Muscle of leg (tissue), 11 donors: ENCODE measurements around the gene CD59. TPM values are rescaled to one million over a fixed set of nuclear protein-coding genes. Genes with fewer than 3 reads are reported as not detected.
A peak's percentile ranks its signal among the peaks of the same experiment; 100 is the strongest.
"Not testable (repeated sequence)": the region's sequence is repeated elsewhere in the genome, so short reads cannot be mapped to it uniquely, and the experiment has no call there.

Experiments used
- DNase-seq: peaks from one replicate; pipeline ENCODE4 v3.0.0; 2013
- H3K27ac ChIP-seq: one replicate; pipeline ENCODE4 v1.5.1; 2013; ENCODE audit warnings: mild to moderate bottlenecking, low read length, control low read depth
- H3K27me3 ChIP-seq: one replicate; pipeline ENCODE4 v1.6.1; 2013; ENCODE audit warnings: low read length; ENCODE audit not compliant: control insufficient read depth, insufficient read depth
- H3K36me3 ChIP-seq: one replicate; pipeline ENCODE4 v1.6.1; 2013; ENCODE audit warnings: low read length; ENCODE audit not compliant: control insufficient read depth, insufficient read depth
- H3K4me1 ChIP-seq: one replicate; pipeline ENCODE4 v1.6.1; 2013; ENCODE audit warnings: low read length; ENCODE audit not compliant: control insufficient read depth, insufficient read depth
- H3K4me3 ChIP-seq: one replicate; pipeline ENCODE4 v1.5.1; 2013; ENCODE audit warnings: low read length, control low read depth
- H3K9me3 ChIP-seq: replicated peaks from 2 replicates; pipeline ENCODE4 v1.6.1; 2013; ENCODE audit warnings: low read depth, low read length; ENCODE audit not compliant: control insufficient read depth
- WGBS: methylation state at CpG from one replicate; pipeline ENCODE4 v1.1.5; 2013; ENCODE audit warnings: missing lambda C conversion rate; ENCODE audit not compliant: insufficient coverage; 5-methylcytosine and 5-hydroxymethylcytosine counted together
- polyA plus RNA-seq, 8 donors: library from polyadenylated mRNA; unstranded; fragments of 120-200 nt; gene quantifications; one replicate each; pipeline versions ENCODE4 v1.2.1 to v1.2.3, GENCODE V29; 2013; ENCODE audit warnings: inconsistent platforms in 1 of 8, low replicate concordance in 1 of 8; ENCODE audit not compliant: insufficient read length in 8 of 8, insufficient read depth in 1 of 8
- total RNA-seq: library from RNA; stranded (reverse); fragments of 120-200 nt; gene quantifications from one replicate; pipeline ENCODE4 v1.2.4, GENCODE V29; 2013

Gene CD59
- total and polyA plus RNA-seq, 9 donors: 86.6 to 149 (median 107) TPM

DNA sequence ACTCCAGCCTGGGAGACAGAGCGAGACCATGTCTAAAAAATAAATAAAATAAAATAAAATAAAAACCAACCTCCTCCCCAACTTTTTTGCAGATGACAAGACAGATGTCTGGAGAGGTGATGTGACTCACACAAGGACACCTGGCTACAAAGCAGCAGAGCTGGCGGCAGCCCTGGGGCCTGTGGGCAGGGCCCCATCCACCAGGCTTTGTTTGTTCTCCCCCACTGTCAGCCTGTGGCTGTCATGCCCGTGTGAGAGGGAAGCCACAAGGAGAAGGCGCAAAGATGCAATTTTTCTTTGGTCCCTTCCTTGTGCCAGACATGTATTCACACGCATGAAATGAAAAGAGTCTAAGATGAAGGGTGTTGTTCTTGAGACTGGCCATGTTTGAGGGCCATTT is 16.6 kb downstream of the CD59 start:
- Histone ChIP-seq H3K27me3 (no peaks in the 10 kb centered on the region), H3K4me3 (no peak overlapping the region), H3K4me1 (peaks cover 46% of the 10 kb centered on the region), H3K9me3 (no peaks in the 10 kb centered on the region), H3K36me3 (peaks cover 48% of the 10 kb centered on the region), H3K27ac (no peak overlapping the region)
- DNase-seq: no peak
- WGBS: 83% methylated on average over 3 of the region's 5 CpGs

DNA sequence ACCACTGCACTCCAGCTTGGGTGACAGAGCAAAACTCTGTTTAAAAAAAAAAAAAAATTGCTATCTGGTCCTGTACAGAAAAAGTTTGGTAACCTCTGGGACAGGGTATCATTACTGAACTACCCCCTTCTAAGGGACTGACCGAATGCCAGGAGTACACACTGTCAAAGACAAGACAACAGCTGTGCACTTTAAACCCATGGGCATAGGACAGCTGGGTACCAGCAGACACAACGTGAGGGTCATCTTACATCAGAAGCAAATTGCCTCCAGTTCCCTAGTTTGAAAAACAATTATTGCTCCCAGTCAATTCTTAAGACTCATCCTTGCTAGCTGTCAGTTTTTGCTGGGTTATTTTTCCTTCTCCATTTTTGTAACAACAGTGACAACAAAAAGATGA is 17.8 kb downstream of the CD59 start:
- 60% methylated on average over 1 of the region's 2 CpGs for WGBS
- Histone ChIP-seq H3K36me3 (peaks cover 53% of the 10 kb centered on the region), H3K9me3 (no peaks in the 10 kb centered on the region), H3K27ac (peak overlapping the region; percentile 32), H3K4me3 (no peak overlapping the region), H3K27me3 (no peaks in the 10 kb centered on the region), H3K4me1 (peaks cover 35% of the 10 kb centered on the region)
- DNase-seq: peak; percentile 63

DNA sequence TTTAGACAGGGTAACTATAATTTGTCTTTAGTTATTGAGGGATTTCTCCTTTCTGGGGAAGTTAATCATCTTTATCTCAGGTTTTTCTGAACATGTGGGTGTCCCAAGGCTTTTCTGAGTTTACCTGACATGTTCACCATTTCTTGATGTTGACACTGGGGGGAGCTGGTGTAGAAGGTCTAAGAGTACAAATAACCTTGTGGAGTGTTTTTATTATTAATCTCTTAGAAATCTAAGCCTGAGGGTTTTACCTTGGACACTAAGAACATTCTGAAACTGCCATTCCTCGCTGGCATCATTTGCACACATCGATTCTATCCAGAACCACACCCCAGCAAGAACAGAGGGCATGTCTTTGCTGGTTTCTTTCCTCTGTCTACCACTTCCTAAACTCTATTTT is 20.0 kb downstream of the CD59 start:
- no peaks in the 10 kb centered on the region for H3K9me3 ChIP-seq
- DNase-seq: no peak
- H3K27ac ChIP-seq: no peak overlapping the region
- WGBS: no CpG with 5 or more reads among the region's 2 CpGs
- H3K27me3 ChIP-seq: no peaks in the 10 kb centered on the region
- H3K36me3 ChIP-seq: peaks cover 54% of the 10 kb centered on the region
- no peak overlapping the region for H3K4me3 ChIP-seq
- H3K4me1 ChIP-seq: peaks cover 15% of the 10 kb centered on the region

DNA sequence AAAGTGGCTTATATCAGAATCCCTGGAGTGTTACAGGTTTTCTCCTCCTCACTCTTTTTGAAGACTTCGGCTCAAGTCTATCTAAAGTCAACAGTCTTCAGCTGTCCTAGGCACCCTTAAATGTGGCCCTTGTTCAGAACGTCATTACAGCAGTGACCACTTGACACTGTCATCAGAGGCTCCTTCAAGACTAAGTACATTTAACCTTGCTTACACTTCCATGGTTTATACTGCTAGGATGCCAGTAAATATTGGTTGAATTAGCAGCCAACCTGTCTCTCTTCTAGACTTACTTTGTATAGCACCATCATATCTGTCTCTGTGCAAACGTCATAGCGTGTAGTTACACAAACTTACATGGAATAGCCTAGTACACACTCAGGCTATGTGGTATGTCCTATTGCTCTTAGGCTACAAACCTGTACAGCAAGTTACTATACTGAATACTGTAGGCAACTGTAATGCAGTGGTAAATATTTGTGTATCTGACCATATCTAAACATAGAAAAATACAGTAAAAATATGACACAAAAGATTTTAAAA is 22.3 kb downstream of the CD59 start:
- peaks cover under 1% of the 10 kb centered on the region for H3K4me1 ChIP-seq
- no peak for DNase-seq
- H3K27ac ChIP-seq: no peak overlapping the region
- no CpG with 5 or more reads among the region's 4 CpGs for WGBS
- peaks cover 50% of the 10 kb centered on the region for H3K36me3 ChIP-seq
- no peaks in the 10 kb centered on the region for H3K27me3 ChIP-seq
- H3K4me3 ChIP-seq: no peak overlapping the region
- H3K9me3 ChIP-seq: no peaks in the 10 kb centered on the region

DNA sequence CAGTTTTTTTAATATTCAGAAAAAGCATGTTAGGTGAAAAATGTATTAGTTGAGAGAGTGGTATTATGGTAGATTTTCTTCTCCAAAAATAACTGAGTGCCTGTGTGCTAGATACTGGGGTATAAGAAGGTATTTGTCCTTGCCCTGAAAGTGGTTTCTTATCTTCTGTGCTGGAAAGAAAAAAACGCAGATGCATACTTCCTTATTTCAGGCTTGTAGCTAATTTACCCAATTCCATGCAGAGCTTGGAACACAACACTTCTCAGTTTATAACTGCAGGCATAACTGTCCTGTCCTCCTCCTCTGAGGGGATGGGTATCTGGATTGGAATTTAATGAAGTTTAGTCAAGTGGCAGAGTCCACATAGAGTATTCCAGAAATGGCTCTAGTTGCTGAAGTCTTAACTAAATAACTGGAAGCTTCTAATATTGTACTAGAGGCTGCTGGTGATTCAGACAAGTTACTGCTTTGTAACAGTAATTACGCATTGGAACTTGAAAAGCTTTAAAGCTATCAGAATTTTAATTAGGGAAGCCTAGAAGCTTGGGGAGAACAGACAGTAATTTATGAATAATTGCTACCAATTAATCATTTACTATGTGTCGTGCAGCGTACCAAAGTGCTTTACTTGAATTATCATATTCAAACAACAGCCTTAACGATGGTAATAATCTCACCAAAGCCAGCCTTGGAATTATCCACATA is 22.9 kb downstream of the CD59 start:
- H3K36me3 ChIP-seq: peaks cover 48% of the 10 kb centered on the region
- no peak overlapping the region for H3K4me3 ChIP-seq
- no peak overlapping the region for H3K27ac ChIP-seq
- H3K27me3 ChIP-seq: no peaks in the 10 kb centered on the region
- DNase-seq: no peak
- no peaks in the 10 kb centered on the region for H3K9me3 ChIP-seq
- no peaks in the 10 kb centered on the region for H3K4me1 ChIP-seq
- 83% methylated on average over 1 of the region's 5 CpGs for WGBS

DNA sequence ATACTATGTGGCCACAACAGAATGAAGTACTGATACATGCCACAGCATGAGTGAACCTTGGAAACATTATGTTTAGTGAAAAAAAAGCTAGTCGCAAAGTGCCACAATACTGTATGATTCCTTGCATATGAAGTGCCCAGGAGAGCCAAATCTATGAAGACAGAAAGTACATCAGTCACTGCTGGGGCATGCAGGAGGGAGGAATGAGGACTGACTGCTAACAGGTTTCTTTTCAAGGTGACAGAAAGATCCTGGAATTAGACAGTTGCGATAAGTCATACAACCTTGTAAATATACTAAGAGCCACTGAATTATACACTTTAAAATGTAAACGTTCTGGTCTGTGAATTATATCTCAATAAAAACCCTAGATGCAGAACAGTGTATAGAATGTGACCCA is 23.8 kb downstream of the CD59 start:
- H3K27ac ChIP-seq: no peak overlapping the region

DNA sequence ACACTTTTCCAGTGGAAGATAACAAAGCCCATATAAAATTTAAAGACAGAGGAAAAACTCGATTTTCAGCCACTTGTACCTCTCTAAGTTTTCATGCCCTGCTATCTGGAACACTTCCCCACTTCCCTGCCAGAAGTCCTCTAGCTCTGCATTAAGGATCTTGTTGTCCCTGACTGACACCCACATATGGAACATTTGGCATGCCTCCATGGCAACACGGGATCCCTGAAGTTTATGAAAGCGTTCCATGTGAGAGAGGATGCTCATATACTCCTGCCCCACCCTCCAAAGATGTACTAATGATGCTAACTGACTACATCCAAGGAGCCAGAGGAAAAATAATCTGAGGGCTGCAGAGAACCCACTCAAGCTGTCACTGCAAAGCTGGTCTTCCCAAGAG is 26.8 kb downstream of the CD59 start:
- DNase-seq: peak; percentile 70
- no peak overlapping the region for H3K27ac ChIP-seq
- H3K4me3 ChIP-seq: no peak overlapping the region
- no peaks in the 10 kb centered on the region for H3K27me3 ChIP-seq
- H3K36me3 ChIP-seq: peaks cover 31% of the 10 kb centered on the region
- no CpG with 5 or more reads among the region's 3 CpGs for WGBS
- no peaks in the 10 kb centered on the region for H3K9me3 ChIP-seq
- peaks cover 8% of the 10 kb centered on the region for H3K4me1 ChIP-seq

More for the DNA sequence above, 23.8 kb downstream of the CD59 start:
- peaks cover under 1% of the 10 kb centered on the region for H3K4me1 ChIP-seq
- WGBS: 100% methylated on average over 1 of the region's 3 CpGs
- H3K27me3 ChIP-seq: no peaks in the 10 kb centered on the region
- no peaks in the 10 kb centered on the region for H3K9me3 ChIP-seq
- H3K36me3 ChIP-seq: peaks cover 51% of the 10 kb centered on the region
- no peak for DNase-seq
- H3K4me3 ChIP-seq: no peak overlapping the region

DNA sequence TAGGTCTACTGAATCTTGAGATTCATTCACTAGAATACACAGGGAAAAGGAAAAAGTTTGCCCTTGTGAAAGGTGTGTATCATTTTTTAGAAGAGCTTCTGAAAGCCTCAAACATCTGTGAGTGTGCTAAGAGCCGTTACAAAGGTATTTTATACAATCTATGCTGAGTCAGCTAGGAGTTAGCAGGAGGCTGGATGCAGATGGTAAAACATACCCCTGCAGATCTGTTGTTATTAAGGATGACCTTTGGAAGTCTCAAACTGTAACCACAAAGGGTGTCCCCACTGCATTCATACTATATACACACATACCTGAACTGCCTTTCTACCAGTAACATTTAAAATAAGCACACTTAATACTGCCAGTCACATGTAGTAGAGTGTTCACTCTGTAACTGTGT is 27.2 kb downstream of the CD59 start:
- Histone ChIP-seq H3K36me3 (peaks cover 30% of the 10 kb centered on the region), H3K27me3 (no peaks in the 10 kb centered on the region), H3K4me1 (peaks cover 11% of the 10 kb centered on the region), H3K9me3 (no peaks in the 10 kb centered on the region), H3K4me3 (no peak overlapping the region), H3K27ac (no peak overlapping the region)
- no CpG with 5 or more reads among the region's 1 CpG for WGBS
- no peak for DNase-seq

DNA sequence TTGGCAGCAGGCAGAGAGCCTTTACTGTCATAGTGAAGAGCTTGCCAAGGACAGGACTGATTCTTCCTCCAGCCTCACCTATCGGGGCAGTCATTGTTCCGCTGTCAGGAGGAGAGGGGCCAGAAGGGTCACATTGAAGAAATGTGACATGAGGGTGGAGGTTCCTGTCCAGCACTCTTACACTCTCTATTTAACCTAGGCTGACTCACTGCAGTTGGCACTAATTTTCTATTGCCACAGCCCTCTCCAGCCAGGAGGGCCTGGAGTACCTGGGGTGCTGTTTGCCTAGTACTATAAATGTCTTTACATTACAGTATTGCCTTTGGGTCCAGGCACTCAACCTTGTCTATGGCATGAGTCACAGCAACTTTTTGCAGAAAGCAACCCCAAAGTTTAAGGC is 28.4 kb downstream of the CD59 start:
- H3K4me1 ChIP-seq: peaks cover 17% of the 10 kb centered on the region
- H3K4me3 ChIP-seq, H3K27me3 ChIP-seq, H3K9me3 ChIP-seq, DNase-seq, H3K27ac ChIP-seq: not testable (repeated sequence)
- no CpG with 5 or more reads among the region's 2 CpGs for WGBS
- H3K36me3 ChIP-seq: peaks cover 26% of the 10 kb centered on the region

DNA sequence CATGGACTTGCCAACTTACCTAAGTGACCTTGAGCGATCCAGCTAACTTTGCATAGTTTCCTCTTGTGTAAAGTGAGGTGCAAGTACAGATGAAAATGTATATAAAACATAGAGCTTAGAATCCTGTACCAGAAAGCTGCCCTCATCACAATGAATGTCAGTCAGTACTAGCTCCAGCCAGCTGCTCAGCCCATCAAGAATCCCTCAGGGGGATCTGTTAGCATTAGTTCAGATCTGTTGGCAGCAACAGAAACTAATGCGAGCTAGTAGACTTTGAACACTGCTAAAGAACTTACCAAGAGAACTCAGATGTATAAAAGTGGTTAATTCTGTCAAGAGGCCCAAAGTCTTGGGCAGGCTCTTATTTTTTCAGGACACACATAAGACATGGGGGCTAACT is 29.3 kb downstream of the CD59 start:
- Histone ChIP-seq H3K4me1 (peaks cover 21% of the 10 kb centered on the region), H3K27me3 (no peaks in the 10 kb centered on the region), H3K4me3 (no peak overlapping the region), H3K9me3 (no peaks in the 10 kb centered on the region), H3K36me3 (peaks cover 24% of the 10 kb centered on the region), H3K27ac (peak overlapping the region; percentile 30)
- 17% methylated on average over 1 of the region's 2 CpGs for WGBS
- peak; percentile 57 for DNase-seq
